ENCODE results near the gene CNTLN.
"Not testable (repeated sequence)": the region's sequence is repeated elsewhere in the genome, so short reads cannot be mapped to it uniquely, and the experiment has no call there.

CNTLN gene

DNA sequence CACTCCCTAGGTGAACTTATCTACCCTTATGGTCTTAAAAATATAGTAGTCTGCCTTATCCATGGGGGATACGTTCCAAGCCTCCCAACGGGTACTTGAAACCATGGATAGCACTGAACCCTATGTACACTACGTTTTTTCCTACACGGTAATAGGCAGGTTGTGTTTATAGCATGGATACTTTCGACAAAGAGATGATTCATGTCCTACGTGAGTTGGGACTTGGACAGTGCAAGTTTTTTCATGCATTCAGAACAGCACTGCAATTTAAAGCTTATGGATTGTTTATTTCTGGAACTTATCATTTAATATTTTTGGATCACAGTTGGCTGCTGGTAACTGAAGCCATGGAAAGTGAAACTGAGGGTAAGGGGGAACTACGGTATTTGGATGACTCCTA, 88.1 kb downstream of the CNTLN start:
- DNase-seq (ENCODE audit: insufficient read length, low spot score) (no peak), FAIRE-seq (no peak)
- TF ChIP-seq, protein P1, sequence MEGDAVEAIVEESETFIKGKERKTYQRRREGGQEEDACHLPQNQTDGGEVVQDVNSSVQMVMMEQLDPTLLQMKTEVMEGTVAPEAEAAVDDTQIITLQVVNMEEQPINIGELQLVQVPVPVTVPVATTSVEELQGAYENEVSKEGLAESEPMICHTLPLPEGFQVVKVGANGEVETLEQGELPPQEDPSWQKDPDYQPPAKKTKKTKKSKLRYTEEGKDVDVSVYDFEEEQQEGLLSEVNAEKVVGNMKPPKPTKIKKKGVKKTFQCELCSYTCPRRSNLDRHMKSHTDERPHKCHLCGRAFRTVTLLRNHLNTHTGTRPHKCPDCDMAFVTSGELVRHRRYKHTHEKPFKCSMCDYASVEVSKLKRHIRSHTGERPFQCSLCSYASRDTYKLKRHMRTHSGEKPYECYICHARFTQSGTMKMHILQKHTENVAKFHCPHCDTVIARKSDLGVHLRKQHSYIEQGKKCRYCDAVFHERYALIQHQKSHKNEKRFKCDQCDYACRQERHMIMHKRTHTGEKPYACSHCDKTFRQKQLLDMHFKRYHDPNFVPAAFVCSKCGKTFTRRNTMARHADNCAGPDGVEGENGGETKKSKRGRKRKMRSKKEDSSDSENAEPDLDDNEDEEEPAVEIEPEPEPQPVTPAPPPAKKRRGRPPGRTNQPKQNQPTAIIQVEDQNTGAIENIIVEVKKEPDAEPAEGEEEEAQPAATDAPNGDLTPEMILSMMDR (IDR thresholded peaks at IDR 0.05; ENCODE audit: insufficient read depth, missing control alignments), result no peak

DNA sequence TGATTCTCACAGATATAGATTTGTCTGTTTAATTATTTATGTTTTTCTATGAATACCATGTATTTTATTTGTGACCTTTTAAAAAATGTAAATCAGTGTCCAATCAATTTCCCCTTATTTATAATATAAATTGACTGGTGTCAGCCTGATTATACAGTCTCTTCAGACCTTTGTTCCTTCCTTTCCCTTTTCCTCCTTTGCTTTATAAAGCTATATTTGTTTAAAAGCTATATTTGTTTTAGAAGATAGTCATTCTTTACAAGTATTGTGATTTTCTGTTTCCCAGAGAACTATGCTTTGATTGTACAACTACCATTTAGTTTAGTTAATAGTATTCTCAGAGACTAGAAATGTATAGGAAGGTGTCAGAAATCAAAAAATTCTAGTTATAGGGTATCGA, 90.6 kb downstream of the CNTLN start:
- DNase-seq (ENCODE audit: insufficient read length, low spot score) (no peak), FAIRE-seq (no peak)
- TF ChIP-seq, protein P1 (IDR thresholded peaks at IDR 0.05; ENCODE audit: insufficient read depth, missing control alignments), result no peak

DNA sequence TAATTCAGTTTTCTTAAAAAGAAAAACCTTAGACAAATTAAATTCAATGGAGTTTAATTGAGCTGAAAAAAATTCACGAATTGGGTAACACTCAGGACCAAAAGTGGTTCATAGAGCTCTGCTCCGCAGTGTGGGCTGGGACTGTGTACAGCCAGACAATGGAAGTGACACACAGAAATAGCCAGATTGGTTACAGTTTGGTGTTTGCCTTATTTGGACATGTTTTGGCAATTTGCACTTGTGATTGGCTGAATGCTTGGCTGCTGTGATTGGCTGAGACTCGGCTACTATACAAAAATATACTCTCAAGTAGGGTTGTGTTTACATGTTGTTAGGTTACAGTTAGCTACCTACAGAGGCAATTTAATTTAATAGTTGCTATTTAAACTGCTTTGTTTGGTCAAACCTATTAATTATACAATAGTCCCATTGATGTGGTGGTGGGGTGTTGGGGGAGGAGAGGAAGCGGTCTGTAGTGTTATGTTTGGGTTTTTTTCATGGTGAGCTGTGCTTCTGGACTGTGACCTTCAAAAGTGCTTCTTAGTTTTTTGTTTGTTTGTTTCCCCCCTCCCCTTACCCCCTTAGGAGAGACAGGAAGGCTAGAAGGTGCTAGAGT, 95.2 kb downstream of the CNTLN start:
- TF ChIP-seq, protein P1 (IDR thresholded peaks at IDR 0.05; ENCODE audit: insufficient read depth, missing control alignments), result no peak
- no peak for DNase-seq (ENCODE audit: insufficient read length, low spot score)

DNA sequence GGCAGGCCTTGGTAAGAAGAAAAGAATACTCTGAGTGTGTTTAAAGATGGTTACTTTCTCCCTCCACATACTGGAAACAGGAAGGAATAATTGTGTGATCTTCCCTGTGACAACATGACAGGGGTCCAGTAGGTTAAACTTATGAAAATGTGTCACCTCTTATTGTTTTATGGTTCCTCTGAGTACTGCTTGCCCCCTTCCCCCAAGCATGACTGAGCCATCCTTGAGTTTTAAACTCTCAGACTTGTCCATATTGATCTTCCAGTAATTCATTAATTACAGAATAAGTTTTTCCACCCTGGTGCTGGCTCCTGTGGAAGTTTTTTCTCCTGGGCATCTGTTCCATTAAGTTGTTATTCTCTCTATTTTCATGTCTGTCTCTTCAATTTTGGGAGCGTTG, 95.8 kb downstream of the CNTLN start:
- TF ChIP-seq, protein P1 (IDR thresholded peaks at IDR 0.05; ENCODE audit: insufficient read depth, missing control alignments), result no peak
- DNase-seq (ENCODE audit: insufficient read length, low spot score), result no peak
- FAIRE-seq, result no peak

More for the DNA sequence above, 95.2 kb downstream of the CNTLN start:
- no peak for FAIRE-seq

DNA sequence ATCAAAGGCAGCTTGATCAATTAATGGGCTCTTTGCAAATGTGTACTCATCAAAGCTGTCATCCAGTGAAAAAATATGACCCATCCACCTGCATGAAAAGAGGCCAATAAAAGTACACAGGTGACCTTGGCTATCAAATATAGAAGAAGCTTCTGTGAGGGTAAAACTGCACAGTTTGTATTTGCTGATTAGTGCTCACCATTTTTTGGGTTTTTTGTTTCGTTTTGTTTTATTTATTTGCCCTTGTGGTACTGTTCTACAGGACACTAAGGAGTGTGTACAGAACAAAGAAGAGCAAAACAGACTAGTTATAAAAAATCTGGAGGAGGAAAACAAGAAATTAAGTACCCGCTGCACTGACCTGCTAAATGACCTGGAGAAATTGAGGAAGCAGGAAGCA, 101.3 kb downstream of the CNTLN start:
- TF ChIP-seq, protein P1 (IDR thresholded peaks at IDR 0.05; ENCODE audit: insufficient read depth, missing control alignments), result no peak
- DNase-seq (ENCODE audit: insufficient read length, low spot score), result no peak
- no peak for FAIRE-seq

DNA sequence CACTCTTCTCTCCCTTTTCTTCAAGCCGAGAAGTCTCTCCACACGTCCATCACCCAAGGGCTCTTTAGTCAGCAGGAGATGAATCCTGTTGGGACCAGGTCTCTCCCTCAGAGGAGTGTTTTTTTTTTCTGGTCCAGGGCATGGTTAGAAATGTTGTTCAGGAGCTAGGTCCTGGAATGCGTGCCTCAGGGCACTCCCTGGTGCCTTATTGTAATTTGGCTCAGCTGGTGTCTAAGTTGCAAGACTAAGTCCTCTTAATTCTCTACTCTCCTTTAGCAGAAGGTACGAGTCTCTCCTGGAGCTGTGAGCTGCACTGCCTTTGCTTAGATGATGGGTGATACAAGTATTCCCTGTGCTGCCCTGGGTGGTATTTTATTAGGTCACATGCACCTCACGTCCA, 111.9 kb downstream of the CNTLN start:
- TF ChIP-seq, protein P1 (IDR thresholded peaks at IDR 0.05; ENCODE audit: insufficient read depth, missing control alignments), result no peak
- DNase-seq (ENCODE audit: insufficient read length, low spot score) (no peak), FAIRE-seq (no peak)

DNA sequence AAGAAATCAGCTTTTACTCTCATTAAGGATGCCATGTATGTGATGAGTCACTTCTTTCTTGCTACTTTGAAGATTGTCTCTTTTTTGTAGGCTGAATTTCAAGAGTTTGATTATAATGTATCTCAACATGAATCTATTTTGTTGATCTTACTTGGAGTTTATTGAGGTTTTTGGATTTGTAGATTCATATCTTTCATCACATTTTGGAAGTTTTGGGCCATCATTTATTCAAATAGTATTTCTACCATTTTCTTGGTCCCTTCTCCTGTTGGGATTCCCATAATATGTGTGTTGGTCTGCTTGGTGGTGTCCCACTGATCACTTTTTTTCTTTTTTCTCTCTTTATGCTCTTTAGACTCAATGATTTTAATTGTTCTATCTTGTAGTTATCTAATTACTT, 116.3 kb downstream of the CNTLN start:
- FAIRE-seq (no peak), DNase-seq (ENCODE audit: insufficient read length, low spot score) (no peak)
- TF ChIP-seq, protein P1 (IDR thresholded peaks at IDR 0.05; ENCODE audit: insufficient read depth, missing control alignments), result no peak

DNA sequence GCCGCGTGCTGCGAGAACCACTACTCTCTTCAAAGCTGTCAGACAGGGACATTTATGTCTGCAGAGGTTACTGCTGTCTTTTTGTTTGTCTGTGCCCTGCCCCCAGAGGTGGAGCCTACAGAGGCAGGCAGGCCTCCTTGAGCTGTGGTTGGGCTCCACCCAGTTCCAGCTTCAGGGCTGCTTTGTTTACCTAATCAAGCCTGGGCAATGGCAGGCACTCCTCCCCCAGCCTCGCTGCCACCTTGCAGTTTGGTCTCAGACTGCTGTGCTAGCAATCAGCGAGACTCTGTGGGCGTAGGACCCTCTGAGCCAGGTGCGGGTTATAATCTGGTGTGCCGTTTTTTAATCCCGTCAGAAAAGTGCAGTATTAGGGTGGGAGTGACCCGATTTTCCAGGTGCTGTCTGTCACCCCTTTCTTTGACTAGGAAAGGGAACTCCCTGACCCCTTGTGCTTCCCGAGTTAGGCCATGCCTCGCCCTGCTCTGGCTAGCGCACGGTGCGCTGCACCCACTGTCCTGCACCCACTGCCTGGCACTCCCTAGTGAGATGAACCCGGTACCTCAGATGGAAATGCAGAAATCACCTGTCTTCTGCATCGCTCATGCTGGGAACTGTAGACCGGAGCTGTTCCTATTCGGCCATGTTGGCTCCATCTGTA, 133.8 kb downstream of the CNTLN start:
- not testable (repeated sequence) for DNase-seq (ENCODE audit: insufficient read length, low spot score); FAIRE-seq
